GM19193 (cell line): Measurements from ENCODE around the gene CDCP2.

Source experiments
- POLR2A ChIP-seq: IDR thresholded peaks from 4 replicates; pipeline ENCODE4 v1.6.1; 2011; ENCODE audit not compliant: insufficient read depth, insufficient read length; ENCODE audit errors: extremely low read depth

Gene CDCP2

DNA sequence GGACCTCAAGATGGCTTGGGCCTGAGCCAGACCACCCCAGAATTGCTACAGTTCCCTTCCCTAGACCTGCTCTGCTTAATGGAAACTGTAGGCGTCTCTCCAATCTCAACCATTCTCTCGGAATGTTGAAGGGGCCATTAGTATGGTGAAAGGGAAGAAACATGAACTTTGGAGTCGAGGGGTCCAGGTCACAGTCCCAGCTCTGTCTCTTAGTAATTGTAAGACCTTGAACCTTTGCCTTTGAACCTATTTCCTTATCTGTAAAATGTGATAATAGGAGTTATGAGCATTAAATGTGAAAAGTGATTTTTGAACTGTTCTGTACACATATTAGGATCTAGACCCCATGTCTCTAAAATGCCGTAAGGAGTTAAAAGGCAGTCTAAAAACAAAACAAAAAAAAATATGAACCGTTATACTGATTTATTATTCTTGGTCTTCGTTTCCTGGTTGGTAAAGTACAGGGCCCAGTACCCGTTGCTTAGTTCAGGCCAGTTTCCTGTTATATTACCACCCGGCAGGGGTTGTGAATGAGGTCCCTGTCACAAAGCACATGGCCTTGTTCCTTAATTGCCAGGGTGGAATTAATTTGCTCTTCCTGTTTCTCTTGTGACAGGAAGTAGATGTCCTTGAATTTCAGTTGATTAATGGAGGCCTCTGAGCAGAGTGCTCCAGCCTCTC, 57.1 kb downstream of the CDCP2 start:
- TF ChIP-seq POLR2A, result no peak

GRCh38 chr1:54094001-54094729, 58.6 kb downstream of the CDCP2 start:
- TF ChIP-seq POLR2A, result no peak

DNA sequence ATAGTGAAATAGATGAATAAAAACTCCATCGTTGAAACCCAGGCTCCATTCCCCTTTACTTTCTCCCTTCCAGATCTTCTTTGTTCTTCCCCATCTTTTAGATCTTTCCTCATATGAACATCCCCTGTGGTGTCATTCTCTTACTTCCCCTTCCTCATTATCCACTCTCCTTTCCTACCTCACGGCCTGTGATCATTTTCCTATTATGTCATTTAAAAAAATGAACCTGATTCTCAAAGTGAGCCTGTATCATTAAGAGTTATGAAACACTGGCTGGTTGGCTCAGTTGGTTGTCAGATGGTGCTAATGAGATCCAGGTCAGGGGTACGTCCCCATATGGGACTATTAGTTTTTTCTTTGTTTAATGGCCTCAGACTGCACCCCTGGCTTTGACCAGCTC, 61.1 kb downstream of the CDCP2 start:
- no peak for TF ChIP-seq POLR2A

- no peak for TF ChIP-seq POLR2A
Observed at GRCh38 chr1:54088385-54088784, 64.4 kb downstream of the CDCP2 start.

GRCh38 chr1:54086754-54087153, 66.0 kb downstream of the CDCP2 start:
- TF ChIP-seq POLR2A, result no peak

- TF ChIP-seq POLR2A, result no peak
Observed at GRCh38 chr1:54084794-54085193, 68.0 kb downstream of the CDCP2 start.
